ENCODE data around the gene CDK9.

The CDK9 gene

GRCh38 chr9:127762111-127762676 lies 23.6 kb upstream of the CDK9 start:
- DNase-seq, result peak; percentile 67

DNA sequence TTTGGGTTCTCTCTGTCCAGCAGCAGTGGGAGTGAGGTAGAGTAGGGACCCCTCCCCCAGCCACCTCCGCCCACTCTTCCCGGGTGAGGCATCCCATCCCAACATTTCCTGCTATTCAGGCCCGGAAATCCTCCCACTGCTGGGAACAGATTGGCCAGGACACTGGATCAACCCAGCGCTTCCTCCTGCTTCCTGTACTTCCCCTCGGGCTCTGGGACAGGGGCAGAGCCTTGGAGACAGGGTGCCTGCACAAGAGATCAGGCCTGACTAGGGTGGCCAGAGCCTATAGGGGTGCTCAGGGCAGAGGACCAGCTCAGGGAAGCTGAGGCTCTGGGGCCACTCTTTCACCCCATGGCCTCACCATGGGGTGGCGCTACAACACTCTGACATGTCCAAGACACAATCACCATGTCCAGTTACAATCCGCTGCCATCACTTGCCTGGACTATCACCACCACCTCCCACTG lies 21.9 kb upstream of the CDK9 start:
- DNase-seq, result peak; percentile 66

- no peak for DNase-seq
Observed at GRCh38 chr9:127765418-127765817, 20.4 kb upstream of the CDK9 start.

- no peak for DNase-seq
Observed at GRCh38 chr9:127767410-127767809, 18.4 kb upstream of the CDK9 start.

GRCh38 chr9:127767909-127768331 lies 17.9 kb upstream of the CDK9 start:
- DNase-seq, result no peak

DNA sequence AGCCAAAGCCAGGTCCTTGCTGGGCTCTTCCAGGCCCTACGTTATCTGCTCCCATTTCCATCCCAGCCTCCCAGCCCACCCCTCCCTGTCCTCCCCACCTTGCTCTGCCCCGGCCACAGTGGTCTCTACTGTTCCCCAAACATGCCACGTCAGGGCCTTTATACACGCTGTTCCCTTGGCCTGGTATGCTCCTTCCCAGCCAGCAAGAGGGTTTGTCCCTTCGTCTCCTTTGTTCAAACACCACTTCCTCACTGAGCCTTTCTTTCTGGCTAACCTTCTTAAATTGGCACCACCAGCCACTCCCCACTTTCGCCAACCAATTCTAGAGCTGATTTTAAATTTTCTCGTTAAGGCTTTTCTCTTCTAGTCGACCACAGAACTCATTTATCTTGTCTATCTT lies 17.1 kb upstream of the CDK9 start:
- peak; percentile 53 for DNase-seq

DNA sequence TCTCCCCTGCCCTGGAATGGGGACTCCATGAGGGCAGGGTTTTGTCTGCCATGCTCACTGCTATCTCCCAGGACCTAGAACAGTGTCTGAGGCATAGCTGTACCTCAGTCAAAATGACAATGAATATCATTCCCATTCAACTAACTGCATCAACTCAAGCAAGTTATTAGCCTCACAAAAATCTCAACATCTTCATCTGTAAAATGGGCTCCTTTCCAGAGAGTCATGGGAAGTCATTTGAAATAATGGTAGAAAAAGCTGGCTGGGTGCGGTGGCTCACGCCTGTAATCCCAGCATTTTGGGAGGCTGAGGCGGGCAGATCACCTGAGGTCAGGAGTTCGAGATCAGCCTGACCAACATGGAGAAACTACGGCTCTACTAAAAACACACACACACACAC lies 16.7 kb upstream of the CDK9 start:
- DNase-seq, result no peak

DNA sequence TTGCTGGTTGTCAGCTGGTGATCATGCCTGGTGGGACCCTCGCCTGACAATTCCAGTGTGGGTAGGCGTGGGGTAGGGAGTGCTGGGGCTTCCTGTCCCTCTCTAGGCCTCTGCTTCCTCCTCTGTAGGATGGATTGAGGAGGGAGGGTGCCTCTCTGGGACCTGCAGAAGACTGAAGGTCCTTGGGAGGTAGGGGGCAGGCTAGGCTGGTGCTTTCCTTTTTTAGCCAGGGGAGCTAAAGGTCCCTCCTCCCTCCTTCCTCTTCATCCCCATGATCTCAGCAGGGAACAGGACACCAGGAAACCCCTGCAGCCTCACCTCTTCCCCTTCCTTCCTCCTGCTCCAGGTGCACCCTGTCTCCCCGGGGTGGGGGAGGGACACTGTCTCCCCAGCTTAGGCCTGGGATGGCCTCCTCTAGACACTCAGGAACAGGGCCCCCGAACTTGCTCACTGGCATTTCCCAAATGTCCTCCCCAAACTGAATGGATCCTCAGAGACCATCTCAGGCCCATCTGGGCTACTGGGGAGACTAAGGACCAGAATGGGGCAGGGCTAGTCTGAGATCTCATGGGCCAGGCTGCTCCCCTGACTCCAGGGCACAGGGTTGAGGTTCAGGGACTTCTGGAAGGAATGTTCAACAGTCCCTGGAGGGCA lies 15.8 kb upstream of the CDK9 start:
- DNase-seq, result no peak

DNA sequence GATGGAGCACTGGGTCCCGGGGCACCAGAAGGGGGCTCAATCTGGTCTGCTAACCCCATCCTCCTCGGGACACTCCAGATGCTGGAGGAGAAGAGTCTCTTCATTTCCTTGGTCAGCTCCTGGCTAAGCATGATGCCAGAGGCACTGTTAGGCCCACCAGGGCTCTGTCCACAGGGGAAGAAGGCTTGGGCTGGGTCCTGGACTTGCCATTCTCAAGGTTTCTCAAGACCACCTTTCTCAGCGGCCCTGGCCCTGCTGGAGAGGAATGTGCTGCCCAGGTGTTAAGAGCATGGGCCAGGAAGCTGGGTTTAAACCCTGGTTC lies 15.3 kb upstream of the CDK9 start:
- DNase-seq, result no peak

DNA sequence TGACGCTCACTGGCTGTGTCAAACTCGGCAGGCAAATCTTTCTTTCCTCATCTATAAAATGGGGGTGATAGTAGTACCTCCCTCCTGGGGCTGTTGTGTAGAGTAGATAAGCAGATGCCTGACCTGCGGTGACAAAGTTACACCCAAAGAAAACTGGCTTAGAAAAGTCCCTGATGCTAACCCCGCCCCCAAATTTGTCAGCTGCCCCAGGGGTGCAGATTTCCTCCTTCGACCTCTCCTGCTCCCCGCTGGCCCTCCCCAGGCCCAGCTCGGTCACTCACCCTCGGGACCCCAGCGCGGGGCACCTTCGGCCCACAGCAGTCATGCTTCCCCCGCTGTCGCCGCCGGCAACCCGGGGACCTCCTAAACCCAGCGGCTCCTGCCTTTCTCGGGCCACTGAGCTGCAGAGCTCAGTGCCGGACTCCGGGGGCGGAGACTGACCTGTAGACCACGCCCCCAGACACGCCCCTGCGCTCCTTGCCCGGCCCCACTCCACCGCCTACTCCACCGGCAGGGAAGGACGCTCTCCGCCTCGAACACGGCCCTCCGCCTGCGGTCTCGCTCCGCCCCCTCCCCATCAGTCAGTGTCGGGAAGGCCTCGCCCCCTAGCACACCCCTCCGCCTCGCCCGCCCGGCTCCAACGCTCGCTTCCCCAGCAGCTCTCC lies 14.8 kb upstream of the CDK9 start:
- peak; percentile 99 for DNase-seq

GRCh38 chr9:127771570-127772189 lies 14.2 kb upstream of the CDK9 start:
- DNase-seq, result no peak

DNA sequence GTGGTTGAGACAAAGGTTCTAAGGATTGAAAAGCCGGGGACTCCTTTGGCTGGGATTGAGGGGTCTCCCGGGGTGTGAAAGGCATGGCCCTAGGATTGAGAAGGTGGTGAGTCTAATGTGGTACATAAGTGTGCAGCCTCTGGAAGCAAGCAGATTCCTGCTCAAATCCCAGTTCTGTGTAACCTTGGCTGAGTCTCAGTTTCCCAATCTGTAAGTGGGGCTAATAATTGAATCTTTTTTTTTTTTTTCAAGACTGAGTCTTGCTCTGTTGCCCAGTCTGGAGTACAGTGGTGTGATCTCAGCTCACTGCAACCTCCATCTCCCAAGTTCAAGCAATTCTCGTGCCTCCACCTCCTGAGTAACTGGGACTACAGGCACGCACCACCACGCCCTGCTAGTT lies 13.2 kb upstream of the CDK9 start:
- no peak for DNase-seq

DNA sequence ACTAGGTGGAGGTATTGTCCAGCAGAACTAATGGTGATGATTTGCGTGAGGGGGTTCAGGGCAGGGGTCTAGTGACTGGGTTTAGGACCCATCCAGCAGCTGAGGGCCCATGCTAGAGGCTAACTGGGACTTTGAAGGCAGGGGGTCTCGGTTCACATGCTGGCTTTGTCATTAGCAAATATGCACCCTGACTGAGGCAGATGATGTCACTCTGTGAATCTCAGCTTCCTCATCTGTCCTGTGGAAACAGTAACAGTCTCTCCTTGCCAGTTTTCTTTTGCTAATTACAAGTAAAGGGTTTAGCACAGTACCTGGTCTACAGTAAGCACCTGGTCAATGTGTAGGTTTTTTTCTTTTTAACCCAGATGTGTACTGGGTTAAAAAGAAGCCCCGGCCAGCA lies 12.6 kb upstream of the CDK9 start:
- DNase-seq, result no peak

DNA sequence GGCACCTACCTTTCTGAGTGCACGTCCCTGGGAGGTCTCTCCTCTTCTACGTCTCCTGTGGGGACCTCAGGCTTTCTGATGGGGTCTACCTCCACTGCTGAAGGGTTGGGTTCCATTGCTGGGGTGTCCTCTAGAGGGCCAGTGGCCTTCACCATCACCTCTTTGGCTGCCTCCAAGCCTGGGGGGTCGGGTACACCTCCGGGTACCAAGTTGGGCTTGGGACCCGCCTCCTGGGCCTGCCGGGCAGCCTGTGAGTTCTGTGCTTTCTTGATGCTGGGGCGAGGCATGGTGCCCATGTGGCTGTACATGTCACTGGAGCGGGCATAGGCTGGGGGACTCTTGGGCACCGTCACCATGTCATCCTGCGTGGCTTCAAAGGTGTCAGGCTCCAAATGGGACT lies 11.9 kb upstream of the CDK9 start:
- DNase-seq, result no peak

- peak; percentile 95 for DNase-seq
Observed at GRCh38 chr9:127776195-127776923, 9.5 kb upstream of the CDK9 start.

DNA sequence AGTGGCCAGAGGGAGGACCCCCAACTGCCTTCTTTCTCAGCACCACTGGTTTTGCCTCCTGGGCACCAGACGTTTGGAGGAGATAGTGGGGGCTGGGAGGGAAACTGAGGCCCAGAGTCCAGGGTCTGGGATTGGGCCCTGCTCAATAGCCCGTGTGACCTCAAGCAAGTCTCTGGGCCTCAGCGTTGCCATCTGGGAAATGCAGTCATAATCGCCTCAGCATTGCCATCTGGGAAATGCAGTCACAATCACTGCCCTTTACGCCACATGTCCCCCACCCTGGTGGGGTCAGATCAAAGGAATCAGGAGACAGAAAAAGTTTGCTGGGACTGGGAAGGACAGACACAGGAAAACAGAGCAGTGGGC lies 8.9 kb upstream of the CDK9 start:
- DNase-seq, result no peak

- DNase-seq, result no peak
Observed at GRCh38 chr9:127777368-127777980, 8.4 kb upstream of the CDK9 start.

- peak; percentile 71 for DNase-seq
Observed at GRCh38 chr9:127778280-127779135, 7.3 kb upstream of the CDK9 start, which contains the start of gene SH2D3C. SH2D3C (minus strand) TSS chr9:127778666; CDS start chr9:127778627, 39 bp downstream.

GRCh38 chr9:127779136-127779981 lies 6.5 kb upstream of the CDK9 start:
- DNase-seq, result peak; percentile 59

DNA sequence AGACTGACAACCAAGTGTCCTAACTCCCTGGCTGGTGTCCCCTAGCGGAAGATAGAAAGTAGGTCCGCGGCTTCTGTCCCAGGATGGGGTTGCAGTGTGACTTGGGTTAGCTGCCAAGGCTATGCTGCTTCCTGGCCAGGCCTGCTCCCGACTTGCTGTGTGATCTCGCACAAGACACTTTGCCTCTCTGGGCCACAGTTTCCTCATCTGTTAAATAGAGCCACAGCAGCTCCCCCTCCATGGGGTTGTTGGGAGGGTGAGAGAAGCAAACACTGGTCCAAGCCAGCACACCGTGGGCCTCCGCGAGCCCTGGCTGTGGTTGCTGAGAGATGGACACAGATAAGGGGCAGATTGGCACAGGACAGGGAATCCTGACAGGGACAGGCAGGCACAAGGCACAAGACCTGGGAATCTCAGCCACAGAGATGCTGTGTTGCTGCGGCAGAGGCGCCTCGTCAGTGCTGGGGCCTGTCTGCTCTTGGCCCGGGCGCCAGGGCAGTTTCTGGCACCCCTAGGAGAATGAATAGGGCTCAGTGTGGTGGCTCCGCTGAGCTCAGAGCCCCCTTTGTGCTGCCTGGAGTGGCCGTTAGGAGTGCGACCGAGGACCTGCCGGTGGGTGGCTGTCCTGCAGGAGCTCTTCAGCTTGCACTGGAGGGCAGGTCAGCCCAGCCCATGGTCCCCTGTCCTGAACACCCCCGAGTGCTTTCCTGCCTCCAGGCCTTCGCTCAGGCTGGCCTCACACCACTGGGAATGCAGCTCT lies 5.5 kb upstream of the CDK9 start:
- no peak for DNase-seq

Data from hematopoietic multipotent progenitor cell treated with erythropoietin and hydrocortisone succinate and interleukin-3 and kit ligand, for 4 days (in vitro differentiated cells).